Activated CD8-positive, alpha-beta T cell treated with anti-CD3 and anti-CD28 coated beads for 36 hours (primary cell): ENCODE data around the gene THBS3. TPM values are rescaled to one million over a fixed set of nuclear protein-coding genes. Genes with fewer than 3 reads are reported as not detected.
"Not testable (repeated sequence)": the region's sequence is repeated elsewhere in the genome, so short reads cannot be mapped to it uniquely, and the experiment has no call there.

Experiments
- ATAC-seq: fragments of 200-7000 bp; cut with Tn5 transposase; one replicate; pipeline ENCODE4 v1.10.0; 2021; ENCODE audit warnings: mild to moderate bottlenecking, moderate library complexity
- CTCF ChIA-PET: fragments of 350-600 bp; sonication (Branson Sonifier 250); formaldehyde crosslinking; loops from one replicate; lab custom pipeline; 2021; ENCODE audit warnings: antibody characterized with exemption; lab: Charles Lee
- POLR2A ChIA-PET: fragments of 350-600 bp; sonication (Branson Sonifier 250); formaldehyde crosslinking; loops from one replicate; lab custom pipeline; 2021; ENCODE audit warnings: antibody characterized with exemption; lab: Charles Lee
- DNase-seq: peaks from one replicate; pipeline ENCODE4 v3.0.0-alpha.2; 2020
- H3K27ac Mint-ChIP-seq: one replicate; pipeline ENCODE4 v1.8.0; 2021; ENCODE audit warnings: mild to moderate bottlenecking, mixed read lengths
- H3K27me3 Mint-ChIP-seq: one replicate; pipeline ENCODE4 v1.8.0; 2021; ENCODE audit warnings: mixed read lengths
- H3K36me3 Mint-ChIP-seq: one replicate; pipeline ENCODE4 v1.8.0; 2021; ENCODE audit warnings: low read depth, mixed read lengths
- H3K4me1 Mint-ChIP-seq: one replicate; pipeline ENCODE4 v1.8.0; 2021; ENCODE audit warnings: low read depth, mixed read lengths
- H3K4me3 Mint-ChIP-seq: one replicate; pipeline ENCODE4 v1.8.0; 2021; ENCODE audit warnings: mild to moderate bottlenecking, moderate library complexity, mixed read lengths
- H3K9me3 Mint-ChIP-seq: one replicate; pipeline ENCODE4 v1.8.0; 2021; ENCODE audit warnings: mixed read lengths
- intact Hi-C: fragments of 100-400 bp; cut with micrococcal nuclease; formaldehyde crosslinking; loops from one replicate; pipeline ENCODE4 v1.10.0; 2022
- total RNA-seq, 2 experiments: library from RNA; stranded (reverse); gene quantifications; one replicate each; pipeline ENCODE4 v1.2.3, GENCODE V29; 2021
- TF ChIP-seq, protein P1 (sequence below): fragments of 200-600 bp; IDR thresholded peaks from one replicate; pipeline ENCODE4 v1.8.0; 2022; ENCODE audit warnings: antibody characterized with exemption, mild to moderate bottlenecking

The THBS3 gene
- total RNA-seq, 2 experiments from 2014 or later, result 11.1 to 12.0 TPM

DNA sequence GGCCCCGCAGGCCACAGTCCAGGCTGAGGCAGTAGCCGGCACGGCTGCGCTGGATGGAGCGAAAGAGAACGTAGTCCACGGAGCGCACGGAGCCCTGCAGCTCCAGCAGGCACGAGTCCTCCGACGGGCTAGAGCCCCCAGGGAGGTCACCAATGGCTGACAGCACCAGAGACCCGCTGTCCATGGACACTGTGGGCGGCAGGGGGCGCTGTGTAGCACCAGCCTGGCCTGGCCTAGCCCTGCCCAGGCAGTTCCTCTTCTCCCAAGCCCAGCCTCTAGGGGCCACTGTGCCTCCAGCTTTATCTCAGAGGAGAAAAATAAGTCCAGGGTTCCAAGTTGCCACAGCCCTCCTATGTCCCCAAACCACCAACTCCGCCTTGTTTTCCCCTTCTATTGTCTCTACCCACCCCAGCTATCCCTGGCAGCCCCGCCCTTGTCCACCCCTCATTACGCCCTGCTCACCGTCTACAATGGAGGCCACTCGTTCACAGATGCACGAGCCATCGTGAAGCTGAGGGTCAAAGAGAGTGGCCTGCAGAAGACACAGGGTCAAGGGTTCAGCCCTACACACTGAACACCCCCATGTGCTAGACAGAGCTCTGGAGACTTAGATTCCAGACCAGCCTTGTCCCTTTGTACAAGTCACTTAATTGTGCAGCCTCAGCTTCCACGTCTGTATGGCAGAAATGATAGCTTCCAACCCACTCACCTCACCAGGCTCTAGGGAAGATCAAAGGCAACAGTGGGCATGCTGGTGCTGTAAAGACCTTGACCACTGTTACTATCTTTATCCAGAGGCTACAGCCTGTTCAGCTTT lies 43.1 kb upstream of the THBS3 start:
- Mint-ChIP-seq H3K9me3 (no peaks in the 10 kb centered on the region), H3K4me3 (peak overlapping the region; percentile 60), H3K4me1 (peaks cover 30% of the 10 kb centered on the region), H3K36me3 (peaks cover 11% of the 10 kb centered on the region), H3K27me3 (no peaks in the 10 kb centered on the region), H3K27ac (peak overlapping the region; percentile 62)
- ChIA-PET CTCF (interaction anchor here (0.6 to 6.9 kb wide), 57 partner anchors 10 to 475 kb away, joined by 3 to 232 read pairs (median 5); partner anchors contain the start of genes CLK2, FDPS, FLAD1 and KRTCAP2), POLR2A (interaction anchor here (0.7 to 3.4 kb wide), 12 partner anchors 9 to 285 kb away, joined by 3 to 24 read pairs (median 4); partner anchors contain the start of genes CLK2, RUSC1 and SCAMP3)
- intact Hi-C loops, result loop anchor here (10.0 kb wide), 1 partner anchor 344 kb away; no protein-coding TSS in a partner anchor
- DNase-seq (peak; percentile 98), ATAC-seq (peak; percentile 95)
- TF ChIP-seq, protein P1, sequence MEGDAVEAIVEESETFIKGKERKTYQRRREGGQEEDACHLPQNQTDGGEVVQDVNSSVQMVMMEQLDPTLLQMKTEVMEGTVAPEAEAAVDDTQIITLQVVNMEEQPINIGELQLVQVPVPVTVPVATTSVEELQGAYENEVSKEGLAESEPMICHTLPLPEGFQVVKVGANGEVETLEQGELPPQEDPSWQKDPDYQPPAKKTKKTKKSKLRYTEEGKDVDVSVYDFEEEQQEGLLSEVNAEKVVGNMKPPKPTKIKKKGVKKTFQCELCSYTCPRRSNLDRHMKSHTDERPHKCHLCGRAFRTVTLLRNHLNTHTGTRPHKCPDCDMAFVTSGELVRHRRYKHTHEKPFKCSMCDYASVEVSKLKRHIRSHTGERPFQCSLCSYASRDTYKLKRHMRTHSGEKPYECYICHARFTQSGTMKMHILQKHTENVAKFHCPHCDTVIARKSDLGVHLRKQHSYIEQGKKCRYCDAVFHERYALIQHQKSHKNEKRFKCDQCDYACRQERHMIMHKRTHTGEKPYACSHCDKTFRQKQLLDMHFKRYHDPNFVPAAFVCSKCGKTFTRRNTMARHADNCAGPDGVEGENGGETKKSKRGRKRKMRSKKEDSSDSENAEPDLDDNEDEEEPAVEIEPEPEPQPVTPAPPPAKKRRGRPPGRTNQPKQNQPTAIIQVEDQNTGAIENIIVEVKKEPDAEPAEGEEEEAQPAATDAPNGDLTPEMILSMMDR, result peak; percentile 99

DNA sequence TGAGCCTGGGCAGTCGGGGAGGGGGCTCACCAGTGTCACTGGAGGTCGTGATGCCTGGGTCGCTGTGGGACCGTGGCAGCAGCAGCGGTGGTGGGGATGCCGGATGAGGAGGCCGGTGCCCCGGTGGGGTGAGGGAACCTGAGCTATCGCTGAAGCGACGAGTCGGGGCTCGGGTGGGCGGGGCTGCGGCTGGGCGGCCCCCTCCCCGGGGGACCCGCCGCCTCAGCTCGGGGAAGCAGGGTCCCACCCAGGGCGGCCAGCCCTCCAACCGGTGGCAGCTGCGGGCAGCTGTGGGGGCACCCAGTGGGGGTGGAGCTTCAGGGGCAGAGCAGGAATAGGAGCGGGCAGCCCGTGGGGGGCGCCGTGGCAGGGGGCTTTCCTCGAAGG lies 42.5 kb upstream of the THBS3 start:
- no peaks in the 10 kb centered on the region for H3K27me3 Mint-ChIP-seq
- no peaks in the 10 kb centered on the region for H3K9me3 Mint-ChIP-seq
- ChIA-PET CTCF (interaction anchor here (0.6 to 6.9 kb wide), 45 partner anchors 9 to 476 kb away, joined by 3 to 232 read pairs (median 6); partner anchors contain the start of genes ADAM15, CLK2, FDPS and FLAD1), POLR2A (interaction anchor here (1.1 to 3.4 kb wide), 9 partner anchors 11 to 286 kb away, joined by 3 to 24 read pairs (median 4); partner anchors contain the start of genes CLK2, RUSC1 and SCAMP3)
- H3K4me1 Mint-ChIP-seq, result peaks cover 27% of the 10 kb centered on the region
- H3K27ac Mint-ChIP-seq, result peak overlapping the region; percentile 62
- TF ChIP-seq, protein P1, result no peak
- intact Hi-C loops, result loop anchor here (10.0 kb wide), 1 partner anchor 345 kb away; no protein-coding TSS in a partner anchor
- ATAC-seq, result peak; percentile 35
- DNase-seq, result no peak
- peak overlapping the region; percentile 60 for H3K4me3 Mint-ChIP-seq
- H3K36me3 Mint-ChIP-seq, result peaks cover 9% of the 10 kb centered on the region

DNA sequence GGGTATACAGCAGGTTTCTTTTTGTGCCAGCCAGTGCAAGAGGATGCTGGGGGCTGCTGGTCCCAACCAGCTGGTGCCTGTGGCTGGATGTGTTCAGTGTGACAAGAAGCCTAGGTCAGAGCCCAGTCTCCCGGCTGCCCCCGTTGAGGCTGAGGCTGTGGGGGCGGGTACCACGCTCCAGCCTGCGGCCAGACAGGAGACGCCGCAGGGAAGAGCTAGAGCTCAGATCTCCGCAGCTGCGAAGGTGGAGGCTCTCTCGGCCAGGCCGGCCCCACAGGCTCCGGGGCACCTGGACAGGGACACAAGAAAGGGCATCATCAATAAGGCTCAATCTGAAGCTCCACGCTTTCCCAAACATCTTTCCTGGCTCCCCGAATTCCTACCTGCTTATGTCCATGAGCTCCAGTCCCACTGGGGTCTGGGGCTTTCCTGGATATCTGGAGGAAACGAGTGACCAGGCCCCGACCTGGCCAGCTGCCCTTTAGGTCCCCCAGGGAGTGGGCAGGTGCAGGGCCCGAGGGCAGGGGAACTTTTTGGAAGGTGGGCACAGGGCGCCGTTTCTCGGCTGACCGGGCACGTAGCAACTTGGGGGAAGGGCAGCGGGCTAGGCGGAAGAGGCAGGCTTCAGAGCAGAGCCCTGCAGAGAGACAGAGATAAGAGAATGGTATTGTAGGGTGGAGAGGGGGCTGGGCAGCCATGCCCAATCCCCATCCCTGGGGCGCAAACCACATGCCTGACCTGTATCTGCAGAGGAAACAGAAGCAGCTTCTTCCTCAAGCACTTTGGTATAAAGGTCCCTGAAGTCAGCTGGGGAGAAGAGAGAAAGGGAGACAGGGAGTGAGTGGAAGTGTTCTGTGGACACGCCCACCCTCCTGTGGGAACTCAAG lies 40.2 kb upstream of the THBS3 start:
- no peaks in the 10 kb centered on the region for H3K9me3 Mint-ChIP-seq
- ChIA-PET CTCF (interaction anchor here (0.7 to 6.9 kb wide), 6 partner anchors 10 to 80 kb away, joined by 3 to 232 read pairs (median 52); partner anchors contain the start of genes CLK2, FDPS, RUSC1 and SCAMP3), POLR2A (interaction anchor here (0.6 to 1.9 kb wide), 3 partner anchors 22 to 54 kb away, joined by 3 to 4 read pairs (median 3); no protein-coding TSS in a partner anchor)
- H3K27me3 Mint-ChIP-seq, result peaks cover 2% of the 10 kb centered on the region
- DNase-seq, result no peak
- ATAC-seq, result no peak
- peaks cover 23% of the 10 kb centered on the region for H3K4me1 Mint-ChIP-seq
- intact Hi-C loops, result no loop called here
- no peak overlapping the region for H3K4me3 Mint-ChIP-seq
- TF ChIP-seq, protein P1, result no peak
- H3K27ac Mint-ChIP-seq, result no peak overlapping the region
- peaks cover 19% of the 10 kb centered on the region for H3K36me3 Mint-ChIP-seq

DNA sequence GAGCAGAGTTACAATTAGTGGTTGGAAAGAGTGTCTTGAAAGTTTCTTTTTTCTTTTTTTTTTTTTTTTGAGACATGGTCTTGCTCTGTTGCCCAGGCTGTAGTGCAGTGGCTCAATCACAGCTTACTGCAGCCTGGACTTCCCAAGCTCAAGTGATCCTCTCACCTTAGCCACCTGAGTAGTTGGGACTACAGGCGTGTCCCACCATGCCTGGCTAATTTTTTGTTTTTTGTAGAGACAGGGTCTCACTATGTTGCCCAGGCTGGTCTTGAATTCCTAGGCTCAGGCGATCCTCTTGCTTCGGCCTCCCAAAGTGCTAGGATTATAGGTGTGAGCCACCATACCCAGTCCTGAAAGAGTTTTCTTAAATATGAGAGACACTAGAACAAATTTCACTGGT lies 39.1 kb upstream of the THBS3 start:
- intact Hi-C loops, DNase-seq, H3K9me3 Mint-ChIP-seq, H3K4me3 Mint-ChIP-seq, ATAC-seq, H3K27me3 Mint-ChIP-seq, H3K27ac Mint-ChIP-seq: not testable (repeated sequence)
- peaks cover 19% of the 10 kb centered on the region for H3K36me3 Mint-ChIP-seq
- H3K4me1 Mint-ChIP-seq, result peaks cover 31% of the 10 kb centered on the region
- POLR2A ChIA-PET, result interaction anchor here (0.8 to 1.5 kb wide), 2 partner anchors 21 to 54 kb away, joined by 3 read pairs; no protein-coding TSS in a partner anchor
- CTCF ChIA-PET, result interaction anchor here (0.7 to 6.9 kb wide), 6 partner anchors 11 to 76 kb away, joined by 3 to 232 read pairs (median 42); partner anchors contain the start of genes CLK2, FDPS, RUSC1 and SCAMP3
